AG09309 (cell line): ENCODE results near the gene DHX9.

Experiments used
- DNase-seq: peaks from one replicate; pipeline ENCODE4 v3.0.0-alpha.2; 2010; ENCODE audit warnings: low read depth
- H3K4me3 ChIP-seq: 2 replicates; pipeline ENCODE4 v1.5.1; 2011; ENCODE audit warnings: mild to moderate bottlenecking, low read depth, low read length, moderate library complexity; ENCODE audit not compliant: control insufficient read depth
- CTCF ChIP-seq: IDR thresholded peaks from 2 replicates; pipeline ENCODE4 v1.5.1; 2011; ENCODE audit warnings: mild to moderate bottlenecking, low read depth, low read length, inconsistent platforms; ENCODE audit not compliant: insufficient read depth, control insufficient read depth; ENCODE audit errors: missing control alignments

DHX9 gene

GRCh38 chr1:182835806-182836205 is 3.3 kb upstream of the DHX9 start:
- no peak overlapping the region for H3K4me3 ChIP-seq
- no peak for DNase-seq
- TF ChIP-seq CTCF: no peak

GRCh38 chr1:182841368-182841988 is 2.3 kb downstream of the DHX9 start:
- peak overlapping the region; percentile 64 for H3K4me3 ChIP-seq
- no peak for DNase-seq
- no peak for TF ChIP-seq CTCF

GRCh38 chr1:182842265-182842664 is 3.1 kb downstream of the DHX9 start:
- no peak overlapping the region for H3K4me3 ChIP-seq
- TF ChIP-seq CTCF: no peak

GRCh38 chr1:182845379-182845778 is 6.2 kb downstream of the DHX9 start:
- no peak overlapping the region for H3K4me3 ChIP-seq
- TF ChIP-seq CTCF: no peak
- DNase-seq: no peak

More at GRCh38 chr1:182842265-182842664, 3.1 kb downstream of the DHX9 start:
- DNase-seq: no peak

GRCh38 chr1:182845894-182846293 is 6.7 kb downstream of the DHX9 start:
- no peak overlapping the region for H3K4me3 ChIP-seq
- DNase-seq: no peak
- no peak for TF ChIP-seq CTCF

- no peak for DNase-seq
- TF ChIP-seq CTCF: no peak
- no peak overlapping the region for H3K4me3 ChIP-seq
Measured at GRCh38 chr1:182847105-182847504, 8.0 kb downstream of the DHX9 start.

GRCh38 chr1:182848736-182849135 is 9.6 kb downstream of the DHX9 start:
- no peak for TF ChIP-seq CTCF
- no peak for DNase-seq
- H3K4me3 ChIP-seq: no peak overlapping the region
